ENCODE measurements around the gene SERPINA3.

The SERPINA3 gene

GRCh38 chr14:94588311-94588710, 23.9 kb upstream of the SERPINA3 start:
- ChIA-PET POLR2A (no interaction called here), CTCF (interaction anchor here (1.2 kb wide), 1 partner anchor 14 kb away, joined by 4 read pairs; no protein-coding TSS in a partner anchor)
- Histone ChIP-seq H3K4me1 (ENCODE audit: control extremely low read depth in 1 of 4, control insufficient read depth in 4 of 4, insufficient read depth in 4 of 4, low read length in 3 of 4) (no peaks in the 10 kb centered on the region), H3K4me3 (ENCODE audit: control insufficient read depth in 1 of 7, extremely low read depth in 1 of 7, insufficient read depth in 4 of 7, low read depth in 2 of 7, low read length in 6 of 7) (no peak overlapping the region), H3K27me3 (replicated peaks in 2 of 5; ENCODE audit: control insufficient read depth in 4 of 5, insufficient read depth in 5 of 5, low read length in 4 of 5) (peaks cover 0 to 3% (median 0%) of the 10 kb centered on the region in 5 experiments), H3K9me3 (ENCODE audit: control extremely low read depth in 1 of 5, control insufficient read depth in 4 of 5, insufficient read depth in 2 of 5, low read depth in 1 of 5, low read length in 4 of 5) (no peaks in the 10 kb centered on the region), H3K36me3 (ENCODE audit: control insufficient read depth in 4 of 4, insufficient read depth in 4 of 4, low read length in 3 of 4) (no peaks in the 10 kb centered on the region), H3K27ac (ENCODE audit: insufficient read depth in 1 of 2, low read depth in 1 of 2, low read length in 2 of 2, poor library complexity in 1 of 2, severe bottlenecking in 2 of 2) (no peak overlapping the region)
- WGBS (ENCODE audit: insufficient coverage) = 100% methylated on average over 1 of the region's 4 CpGs
- DNase-seq = no peak

GRCh38 chr14:94591073-94591472, 21.1 kb upstream of the SERPINA3 start:
- CTCF ChIA-PET = no interaction called here
- Histone ChIP-seq H3K9me3 (ENCODE audit: control extremely low read depth in 1 of 5, control insufficient read depth in 4 of 5, insufficient read depth in 2 of 5, low read depth in 1 of 5, low read length in 4 of 5) (no peaks in the 10 kb centered on the region), H3K36me3 (ENCODE audit: control insufficient read depth in 4 of 4, insufficient read depth in 4 of 4, low read length in 3 of 4) (no peaks in the 10 kb centered on the region), H3K4me3 (ENCODE audit: control insufficient read depth in 1 of 7, extremely low read depth in 1 of 7, insufficient read depth in 4 of 7, low read depth in 2 of 7, low read length in 6 of 7) (no peak overlapping the region), H3K27ac (ENCODE audit: insufficient read depth in 1 of 2, low read depth in 1 of 2, low read length in 2 of 2, poor library complexity in 1 of 2, severe bottlenecking in 2 of 2) (no peak overlapping the region), H3K4me1 (ENCODE audit: control extremely low read depth in 1 of 4, control insufficient read depth in 4 of 4, insufficient read depth in 4 of 4, low read length in 3 of 4) (no peaks in the 10 kb centered on the region), H3K27me3 (replicated peaks in 2 of 5; ENCODE audit: control insufficient read depth in 4 of 5, insufficient read depth in 5 of 5, low read length in 4 of 5) (peaks cover 0 to 3% (median 0%) of the 10 kb centered on the region in 5 experiments)
- no peak for DNase-seq
- POLR2A ChIA-PET = no interaction called here

GRCh38 chr14:94591871-94592270, 20.3 kb upstream of the SERPINA3 start:
- ChIA-PET POLR2A (no interaction called here), CTCF (no interaction called here)
- no peak for DNase-seq
- Histone ChIP-seq H3K4me1 (ENCODE audit: control extremely low read depth in 1 of 4, control insufficient read depth in 4 of 4, insufficient read depth in 4 of 4, low read length in 3 of 4) (no peaks in the 10 kb centered on the region), H3K4me3 (ENCODE audit: control insufficient read depth in 1 of 7, extremely low read depth in 1 of 7, insufficient read depth in 4 of 7, low read depth in 2 of 7, low read length in 6 of 7) (no peak overlapping the region), H3K27ac (ENCODE audit: insufficient read depth in 1 of 2, low read depth in 1 of 2, low read length in 2 of 2, poor library complexity in 1 of 2, severe bottlenecking in 2 of 2) (no peak overlapping the region), H3K36me3 (ENCODE audit: control insufficient read depth in 4 of 4, insufficient read depth in 4 of 4, low read length in 3 of 4) (no peaks in the 10 kb centered on the region), H3K27me3 (replicated peaks in 2 of 5; ENCODE audit: control insufficient read depth in 4 of 5, insufficient read depth in 5 of 5, low read length in 4 of 5) (peaks cover 0 to 3% (median 0%) of the 10 kb centered on the region in 5 experiments), H3K9me3 (ENCODE audit: control extremely low read depth in 1 of 5, control insufficient read depth in 4 of 5, insufficient read depth in 2 of 5, low read depth in 1 of 5, low read length in 4 of 5) (no peaks in the 10 kb centered on the region)
- 97% methylated on average over 5 of the region's 8 CpGs for WGBS (ENCODE audit: insufficient coverage)

- DNase-seq = no peak
- H3K4me1 ChIP-seq (ENCODE audit: control extremely low read depth in 1 of 4, control insufficient read depth in 4 of 4, insufficient read depth in 4 of 4, low read length in 3 of 4) = no peaks in the 10 kb centered on the region
- POLR2A ChIA-PET = no interaction called here
- peaks cover 0 to 3% (median 0%) of the 10 kb centered on the region in 5 experiments for H3K27me3 ChIP-seq (replicated peaks in 2 of 5; ENCODE audit: control insufficient read depth in 4 of 5, insufficient read depth in 5 of 5, low read length in 4 of 5)
- H3K27ac ChIP-seq (ENCODE audit: insufficient read depth in 1 of 2, low read depth in 1 of 2, low read length in 2 of 2, poor library complexity in 1 of 2, severe bottlenecking in 2 of 2) = no peak overlapping the region
- H3K4me3 ChIP-seq (ENCODE audit: control insufficient read depth in 1 of 7, extremely low read depth in 1 of 7, insufficient read depth in 4 of 7, low read depth in 2 of 7, low read length in 6 of 7) = no peak overlapping the region
- CTCF ChIA-PET = no interaction called here
- H3K36me3 ChIP-seq (ENCODE audit: control insufficient read depth in 4 of 4, insufficient read depth in 4 of 4, low read length in 3 of 4) = no peaks in the 10 kb centered on the region
- H3K9me3 ChIP-seq (ENCODE audit: control extremely low read depth in 1 of 5, control insufficient read depth in 4 of 5, insufficient read depth in 2 of 5, low read depth in 1 of 5, low read length in 4 of 5) = no peaks in the 10 kb centered on the region
Measured at GRCh38 chr14:94592457-94592856, 19.7 kb upstream of the SERPINA3 start.

GRCh38 chr14:94593376-94593748, 18.8 kb upstream of the SERPINA3 start:
- ChIA-PET POLR2A (no interaction called here), CTCF (interaction anchor here (0.6 kb wide), 1 partner anchor 1322 kb away, joined by 3 read pairs; no protein-coding TSS in a partner anchor)
- Histone ChIP-seq H3K27ac (ENCODE audit: insufficient read depth in 1 of 2, low read depth in 1 of 2, low read length in 2 of 2, poor library complexity in 1 of 2, severe bottlenecking in 2 of 2) (no peak overlapping the region), H3K27me3 (replicated peaks in 2 of 5; ENCODE audit: control insufficient read depth in 4 of 5, insufficient read depth in 5 of 5, low read length in 4 of 5) (peaks cover 0 to 6% (median 0%) of the 10 kb centered on the region in 5 experiments), H3K4me1 (ENCODE audit: control extremely low read depth in 1 of 4, control insufficient read depth in 4 of 4, insufficient read depth in 4 of 4, low read length in 3 of 4) (no peaks in the 10 kb centered on the region), H3K36me3 (ENCODE audit: control insufficient read depth in 4 of 4, insufficient read depth in 4 of 4, low read length in 3 of 4) (no peaks in the 10 kb centered on the region), H3K4me3 (ENCODE audit: control insufficient read depth in 1 of 7, extremely low read depth in 1 of 7, insufficient read depth in 4 of 7, low read depth in 2 of 7, low read length in 6 of 7) (no peak overlapping the region), H3K9me3 (ENCODE audit: control extremely low read depth in 1 of 5, control insufficient read depth in 4 of 5, insufficient read depth in 2 of 5, low read depth in 1 of 5, low read length in 4 of 5) (no peaks in the 10 kb centered on the region)
- WGBS (ENCODE audit: insufficient coverage) = 100% methylated on average over 1 of the region's 3 CpGs
- no peak for DNase-seq

- ChIA-PET CTCF (interaction anchor here (0.6 kb wide), 1 partner anchor 1321 kb away, joined by 3 read pairs; no protein-coding TSS in a partner anchor), POLR2A (no interaction called here)
- 89% methylated on average over 4 of the region's 4 CpGs for WGBS (ENCODE audit: insufficient coverage)
- Histone ChIP-seq H3K9me3 (ENCODE audit: control extremely low read depth in 1 of 5, control insufficient read depth in 4 of 5, insufficient read depth in 2 of 5, low read depth in 1 of 5, low read length in 4 of 5) (no peaks in the 10 kb centered on the region), H3K36me3 (ENCODE audit: control insufficient read depth in 4 of 4, insufficient read depth in 4 of 4, low read length in 3 of 4) (no peaks in the 10 kb centered on the region), H3K4me1 (ENCODE audit: control extremely low read depth in 1 of 4, control insufficient read depth in 4 of 4, insufficient read depth in 4 of 4, low read length in 3 of 4) (no peaks in the 10 kb centered on the region), H3K4me3 (ENCODE audit: control insufficient read depth in 1 of 7, extremely low read depth in 1 of 7, insufficient read depth in 4 of 7, low read depth in 2 of 7, low read length in 6 of 7) (no peak overlapping the region), H3K27me3 (replicated peaks in 2 of 5; ENCODE audit: control insufficient read depth in 4 of 5, insufficient read depth in 5 of 5, low read length in 4 of 5) (peaks cover 0 to 6% (median 0%) of the 10 kb centered on the region in 5 experiments), H3K27ac (ENCODE audit: insufficient read depth in 1 of 2, low read depth in 1 of 2, low read length in 2 of 2, poor library complexity in 1 of 2, severe bottlenecking in 2 of 2) (no peak overlapping the region)
- DNase-seq = no peak
Measured at GRCh38 chr14:94593749-94594431, 18.3 kb upstream of the SERPINA3 start.

- Histone ChIP-seq H3K36me3 (ENCODE audit: control insufficient read depth in 4 of 4, insufficient read depth in 4 of 4, low read length in 3 of 4) (no peaks in the 10 kb centered on the region), H3K4me1 (ENCODE audit: control extremely low read depth in 1 of 4, control insufficient read depth in 4 of 4, insufficient read depth in 4 of 4, low read length in 3 of 4) (no peaks in the 10 kb centered on the region), H3K9me3 (ENCODE audit: control extremely low read depth in 1 of 5, control insufficient read depth in 4 of 5, insufficient read depth in 2 of 5, low read depth in 1 of 5, low read length in 4 of 5) (no peaks in the 10 kb centered on the region), H3K4me3 (ENCODE audit: control insufficient read depth in 1 of 7, extremely low read depth in 1 of 7, insufficient read depth in 4 of 7, low read depth in 2 of 7, low read length in 6 of 7) (no peak overlapping the region), H3K27ac (ENCODE audit: insufficient read depth in 1 of 2, low read depth in 1 of 2, low read length in 2 of 2, poor library complexity in 1 of 2, severe bottlenecking in 2 of 2) (no peak overlapping the region), H3K27me3 (replicated peaks in 2 of 5; ENCODE audit: control insufficient read depth in 4 of 5, insufficient read depth in 5 of 5, low read length in 4 of 5) (peaks cover 0 to 6% (median 0%) of the 10 kb centered on the region in 5 experiments)
- DNase-seq = no peak
- WGBS (ENCODE audit: insufficient coverage) = 97% methylated on average over 3 of the region's 7 CpGs
- ChIA-PET POLR2A (no interaction called here), CTCF (no interaction called here)
Measured at GRCh38 chr14:94594441-94594840, 17.8 kb upstream of the SERPINA3 start.

Measured in common myeloid progenitor, CD34-positive (primary cell).